NCI-H748 (cell line): Measurements from ENCODE around the gene MKS1.
A peak's percentile ranks its signal among the peaks of the same experiment; 100 is the strongest.

Source experiments
- DNase-seq: peaks from one replicate; lab custom pipeline; 2025; ENCODE audit not compliant: unreplicated experiment; lab: John Stamatoyannopoulos, UW

The MKS1 gene

GRCh38 chr17:58219007-58219788 is at the start of gene MKS1:
Gene MKS1, minus strand, starts transcription at chr17:58219255. Its CDS starts 25 bp downstream, at chr17:58219230.
- peak; percentile 95 for DNase-seq

- no peak for DNase-seq
Observed at GRCh38 chr17:58268326-58268725, 49.3 kb upstream of the MKS1 start.

GRCh38 chr17:58267347-58268324 is 48.6 kb upstream of the MKS1 start:
- DNase-seq = no peak

GRCh38 chr17:58265902-58266875 is 47.1 kb upstream of the MKS1 start:
- DNase-seq = no peak

DNA sequence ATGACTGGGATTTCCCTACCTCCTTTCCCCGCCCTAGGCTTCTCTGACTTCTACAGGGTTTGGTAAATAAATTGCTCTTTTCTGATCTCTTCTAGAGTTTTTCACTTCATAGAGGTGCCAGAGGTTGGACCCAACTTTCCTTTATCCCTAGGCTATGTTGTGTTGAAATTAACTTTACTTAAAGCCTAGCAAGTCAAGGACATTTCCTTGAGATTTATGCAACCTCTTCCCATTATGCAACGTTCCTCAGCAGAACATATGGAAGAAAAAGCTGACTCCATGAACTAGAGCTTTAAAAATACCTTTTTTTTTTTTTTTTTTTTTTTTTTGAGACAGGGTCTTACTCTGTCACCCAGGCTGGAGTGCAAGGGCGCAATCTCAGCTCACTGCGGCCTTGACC is 46.2 kb upstream of the MKS1 start:
- no peak for DNase-seq

GRCh38 chr17:58264407-58265103 is 45.5 kb upstream of the MKS1 start:
- DNase-seq = no peak

DNA sequence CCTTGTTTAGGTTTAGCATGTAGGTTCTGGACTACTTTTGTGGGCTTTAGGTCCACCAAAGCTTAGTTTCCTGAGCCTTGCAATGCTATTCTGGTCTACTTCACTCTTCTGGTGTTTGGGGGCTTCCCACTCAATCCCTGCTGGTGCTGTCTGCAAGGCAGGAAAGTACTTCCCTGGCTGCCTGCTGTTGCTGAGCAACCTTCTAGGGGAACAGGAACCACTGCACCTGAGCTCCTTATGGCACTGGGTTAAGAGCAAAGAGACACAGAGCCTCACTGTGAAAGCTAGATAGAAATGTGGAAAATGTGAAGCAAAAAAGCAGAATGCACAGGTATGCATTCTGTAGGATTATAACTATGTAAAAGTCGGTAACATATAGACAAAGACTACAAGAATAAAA is 44.7 kb upstream of the MKS1 start:
- no peak for DNase-seq

GRCh38 chr17:58262149-58262548 is 43.1 kb upstream of the MKS1 start:
- no peak for DNase-seq

GRCh38 chr17:58254803-58255202 is 35.7 kb upstream of the MKS1 start:
- no peak for DNase-seq

DNA sequence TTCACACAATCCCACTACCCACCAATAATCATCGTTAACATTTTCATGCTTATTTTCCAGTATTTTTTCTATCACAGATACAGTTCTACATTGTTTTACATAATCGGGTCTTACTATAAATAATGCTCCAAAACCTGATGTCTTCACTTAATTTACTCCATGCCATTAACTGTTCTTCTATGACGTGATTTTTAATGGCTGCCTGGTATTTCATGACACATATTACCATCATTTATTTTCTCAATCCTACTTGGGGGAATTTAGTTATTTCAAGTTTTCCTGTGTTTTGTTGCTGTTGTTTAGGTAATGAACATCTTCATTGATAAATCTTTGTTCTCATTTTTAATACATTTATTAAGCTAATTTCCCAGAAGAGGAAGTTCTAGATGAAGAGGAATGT is 34.0 kb upstream of the MKS1 start:
- DNase-seq = no peak

DNA sequence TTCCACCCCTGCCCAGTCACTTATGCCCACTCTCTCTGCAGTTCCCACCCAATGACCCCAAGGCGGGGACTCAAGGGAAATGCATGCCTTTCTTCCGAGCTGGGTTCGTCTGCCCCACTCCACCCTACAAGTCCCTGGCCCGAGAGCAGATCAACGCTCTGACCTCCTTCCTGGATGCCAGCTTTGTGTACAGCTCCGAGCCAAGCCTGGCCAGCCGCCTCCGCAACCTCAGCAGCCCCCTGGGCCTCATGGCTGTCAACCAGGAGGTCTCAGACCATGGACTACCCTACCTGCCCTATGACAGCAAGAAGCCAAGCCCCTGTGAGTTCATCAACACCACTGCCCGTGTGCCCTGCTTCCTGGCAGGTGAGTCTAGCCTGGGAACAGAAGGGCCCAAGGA is 33.1 kb upstream of the MKS1 start:
- no peak for DNase-seq

DNA sequence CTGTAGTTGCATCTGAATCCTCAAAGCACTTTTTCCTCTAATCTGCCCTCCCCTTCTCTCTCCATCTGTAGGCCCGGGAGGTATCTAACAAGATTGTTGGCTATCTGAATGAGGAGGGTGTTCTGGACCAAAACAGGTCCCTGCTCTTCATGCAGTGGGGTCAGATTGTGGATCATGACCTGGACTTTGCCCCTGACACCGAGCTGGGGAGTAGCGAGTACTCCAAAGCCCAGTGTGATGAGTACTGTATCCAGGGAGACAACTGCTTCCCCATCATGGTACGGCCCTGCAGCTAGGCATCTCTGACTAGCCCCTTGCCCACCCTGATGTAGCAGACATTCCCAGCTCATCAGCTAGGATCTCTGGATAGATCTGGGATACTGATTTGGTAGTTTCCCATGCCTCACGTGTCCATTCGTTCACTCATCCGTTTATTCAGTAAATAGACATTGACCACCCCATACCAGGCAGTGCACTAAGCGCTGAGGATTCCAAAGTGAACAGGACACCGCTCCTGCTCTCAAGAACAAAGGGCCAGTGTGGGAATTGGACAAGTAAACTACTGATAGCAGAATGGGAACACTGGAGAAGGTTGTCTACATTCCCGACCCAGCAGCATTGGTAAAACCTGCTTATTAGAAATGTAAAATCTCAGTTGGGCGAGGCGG is 31.4 kb upstream of the MKS1 start:
- DNase-seq = no peak

GRCh38 chr17:58249270-58250133 is 30.4 kb upstream of the MKS1 start:
- peak; percentile 69 for DNase-seq

- no peak for DNase-seq
Observed at GRCh38 chr17:58248955-58249269, 29.9 kb upstream of the MKS1 start.

DNA sequence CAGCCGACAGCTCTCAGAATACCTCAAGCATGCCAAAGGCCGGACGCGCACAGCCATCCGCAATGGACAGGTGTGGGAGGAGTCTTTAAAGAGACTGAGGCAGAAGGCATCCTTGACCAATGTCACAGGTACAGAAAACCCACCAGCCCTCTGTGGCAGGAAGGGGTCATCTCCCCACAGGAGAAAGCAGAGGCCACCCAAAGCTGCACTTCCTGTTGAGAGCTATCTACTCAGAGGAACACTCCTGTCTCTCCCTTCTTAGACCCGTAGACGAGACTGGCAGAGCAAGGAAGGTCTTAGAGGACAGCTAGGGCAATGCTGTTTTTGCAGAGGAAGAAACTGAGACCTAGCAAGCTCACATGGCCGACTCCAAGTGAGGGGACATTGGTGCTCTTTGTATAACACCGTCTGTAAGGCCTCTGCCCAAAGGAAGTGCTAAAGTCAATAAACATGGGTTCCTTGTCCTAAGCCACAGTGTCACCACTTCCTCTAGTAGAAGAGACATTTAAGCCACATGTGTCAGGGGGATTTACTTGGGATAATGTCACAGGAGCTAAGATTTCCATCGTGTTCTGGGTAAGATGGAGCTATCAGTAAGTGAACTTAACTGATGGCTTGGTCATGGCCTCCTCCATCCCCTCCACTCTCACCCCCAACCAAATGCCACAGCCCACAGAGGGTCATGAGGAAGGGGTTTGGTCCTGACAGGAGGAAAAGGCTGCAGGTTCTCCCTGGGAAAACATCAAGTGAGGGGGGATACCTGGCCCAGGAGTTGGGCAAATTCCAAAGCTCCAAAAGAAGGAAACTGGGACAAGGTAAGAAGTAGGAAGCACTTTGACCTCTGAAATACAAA is 28.7 kb upstream of the MKS1 start:
- no peak for DNase-seq

- DNase-seq = no peak
Observed at GRCh38 chr17:58246781-58247180, 27.7 kb upstream of the MKS1 start.

GRCh38 chr17:58246104-58246740 is 27.2 kb upstream of the MKS1 start:
- no peak for DNase-seq
